ENCODE results near the gene BCL2L1.

DNA sequence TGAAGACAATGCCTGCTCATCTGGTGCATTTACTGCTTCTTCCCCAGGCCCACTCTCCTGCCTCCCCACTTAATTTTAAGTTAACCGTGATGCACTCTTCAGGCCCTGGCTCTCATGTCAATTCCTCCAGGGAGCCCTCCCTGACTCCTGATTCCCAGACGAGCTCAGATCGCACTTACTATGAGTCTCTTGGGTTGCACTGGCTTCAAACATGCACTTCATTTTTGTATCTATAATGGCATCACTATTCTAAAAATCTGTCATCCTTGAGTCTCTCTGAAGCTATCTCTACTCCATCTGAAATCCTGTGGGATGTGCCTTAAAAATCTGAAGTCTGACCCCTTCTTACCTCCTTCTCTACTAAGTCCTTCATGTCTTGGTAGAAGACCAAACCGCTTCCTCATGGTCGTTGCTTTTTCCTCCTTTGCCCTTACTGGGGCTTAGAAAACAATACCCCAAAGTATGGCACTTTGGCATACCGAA is 60.3 kb downstream of the BCL2L1 start:
- TF ChIP-seq CTCF (IDR thresholded peaks at IDR 0.05 in 8 of 11, conservative IDR thresholded peaks at IDR 0.05 in 3 of 11) (no peak), POLR2A (IDR thresholded peaks at IDR 0.05) (no peak), POLR2AphosphoS5 (IDR thresholded peaks at IDR 0.05) (no peak)
